SK-N-MC (cell line): ENCODE data around the gene ACD.

Experiments used
- EZH2 ChIP-seq: fragments of 200-600 bp; sonication (generic); IDR thresholded peaks from one replicate; pipeline ENCODE4 v1.6.1; 2017; ENCODE audit warnings: antibody characterized with exemption
- FOXP2 ChIP-seq: optimal IDR thresholded peaks from 2 replicates; pipeline ENCODE3; 2011; ENCODE audit warnings: mild to moderate bottlenecking, moderate library complexity; ENCODE audit not compliant: insufficient read depth; ENCODE audit errors: extremely low read length, control extremely low read depth
- POLR2AphosphoS5 ChIP-seq: IDR thresholded peaks from 2 replicates; pipeline ENCODE4 v1.6.1; 2012; ENCODE audit warnings: mild to moderate bottlenecking, low read depth, low read length, borderline replicate concordance

DNA sequence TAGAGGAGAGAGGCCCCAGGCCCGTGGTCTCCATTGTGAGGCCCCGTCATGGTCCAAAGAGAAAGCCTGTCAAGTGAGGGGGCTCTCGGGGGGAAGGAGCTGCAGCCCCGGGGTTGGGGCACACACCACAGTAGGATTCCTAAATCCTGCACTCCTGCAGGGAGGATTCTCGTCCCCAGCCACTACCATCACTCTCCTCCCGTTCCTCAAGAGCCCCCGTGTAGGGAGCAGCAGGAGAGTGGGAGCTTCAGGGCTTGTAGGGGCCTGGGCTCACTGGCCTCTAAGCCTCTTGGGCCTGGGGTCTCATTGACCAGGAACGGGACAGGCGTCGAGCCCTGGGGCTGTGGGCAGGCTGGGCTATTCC, 7.4 kb upstream of the ACD start:
- TF ChIP-seq POLR2AphosphoS5 = no peak
- no peak for TF ChIP-seq EZH2
- no peak for TF ChIP-seq FOXP2
